ENCODE data around the gene ETFRF1.

- TF ChIP-seq POLR2AphosphoS5 (IDR thresholded peaks at IDR 0.05; ENCODE audit: low read depth, low read length) (no peak), TAF1 (IDR thresholded peaks at IDR 0.05; ENCODE audit: borderline replicate concordance, low read depth, low read length) (no peak), POLR2A (IDR thresholded peaks at IDR 0.05; ENCODE audit: low read depth, low read length) (no peak)
Observed at GRCh38 chr12:25182765-25183164, 12.3 kb upstream of the ETFRF1 start.
